Peyer's patch (tissue), 4 donors: ENCODE data around the gene ZNRF1.

ENCODE experiments used
- CTCF ChIP-seq, 6 experiments: fragments of 450-650 bp in 4 of 6; fragments of 200-600 bp in 2 of 6; sonication (generic) in 1 of 6; IDR thresholded peaks; one replicate each; pipeline ENCODE4 v1.5.1; 2017 to 2019; ENCODE audit warnings: antibody characterized with exemption in 6 of 6, mild to moderate bottlenecking in 3 of 6, moderate library complexity in 1 of 6
- POLR2A ChIP-seq, 2 donors: fragments of 450-650 bp; IDR thresholded peaks; one replicate each; pipeline ENCODE4 v1.5.1; 2017; ENCODE audit warnings: antibody characterized with exemption in 2 of 2, mild to moderate bottlenecking in 2 of 2, moderate library complexity in 2 of 2

DNA sequence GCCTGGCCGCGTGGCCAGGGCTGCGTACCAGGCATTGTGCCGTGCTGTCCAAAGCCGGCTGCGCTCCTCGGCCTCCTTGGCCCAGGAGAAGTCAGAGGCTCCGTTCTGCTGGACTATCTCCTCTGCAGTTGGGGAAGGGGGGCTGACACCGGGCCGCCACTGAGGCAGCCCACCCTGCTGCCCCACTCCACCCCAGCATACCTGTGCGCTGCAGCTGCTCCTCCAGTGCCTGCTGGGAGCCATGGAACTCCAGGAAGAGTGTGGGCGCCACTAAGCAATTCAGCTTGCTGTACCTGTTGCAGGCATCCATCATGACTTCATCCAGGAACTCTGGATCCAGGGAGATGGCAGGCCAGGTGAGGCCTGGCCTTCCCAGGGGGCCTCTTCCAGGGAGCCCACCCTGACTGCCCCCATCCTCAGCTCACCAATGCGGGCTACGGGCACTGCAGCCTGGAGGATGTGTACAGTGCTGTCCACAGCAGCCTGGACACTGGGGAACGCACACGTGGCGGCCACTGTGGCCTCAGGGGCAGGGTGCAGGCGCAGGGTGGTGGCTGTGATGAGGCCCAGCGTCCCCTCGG, 114.8 kb downstream of the ZNRF1 start:
- no peak for TF ChIP-seq POLR2A (IDR thresholded peaks at IDR 0.05)
- no peak for TF ChIP-seq CTCF (IDR thresholded peaks at IDR 0.05)
